ENCODE data around the gene FOXJ2.
"Not testable (repeated sequence)": the region's sequence is repeated elsewhere in the genome, so short reads cannot be mapped to it uniquely, and the experiment has no call there.

Gene FOXJ2

DNA sequence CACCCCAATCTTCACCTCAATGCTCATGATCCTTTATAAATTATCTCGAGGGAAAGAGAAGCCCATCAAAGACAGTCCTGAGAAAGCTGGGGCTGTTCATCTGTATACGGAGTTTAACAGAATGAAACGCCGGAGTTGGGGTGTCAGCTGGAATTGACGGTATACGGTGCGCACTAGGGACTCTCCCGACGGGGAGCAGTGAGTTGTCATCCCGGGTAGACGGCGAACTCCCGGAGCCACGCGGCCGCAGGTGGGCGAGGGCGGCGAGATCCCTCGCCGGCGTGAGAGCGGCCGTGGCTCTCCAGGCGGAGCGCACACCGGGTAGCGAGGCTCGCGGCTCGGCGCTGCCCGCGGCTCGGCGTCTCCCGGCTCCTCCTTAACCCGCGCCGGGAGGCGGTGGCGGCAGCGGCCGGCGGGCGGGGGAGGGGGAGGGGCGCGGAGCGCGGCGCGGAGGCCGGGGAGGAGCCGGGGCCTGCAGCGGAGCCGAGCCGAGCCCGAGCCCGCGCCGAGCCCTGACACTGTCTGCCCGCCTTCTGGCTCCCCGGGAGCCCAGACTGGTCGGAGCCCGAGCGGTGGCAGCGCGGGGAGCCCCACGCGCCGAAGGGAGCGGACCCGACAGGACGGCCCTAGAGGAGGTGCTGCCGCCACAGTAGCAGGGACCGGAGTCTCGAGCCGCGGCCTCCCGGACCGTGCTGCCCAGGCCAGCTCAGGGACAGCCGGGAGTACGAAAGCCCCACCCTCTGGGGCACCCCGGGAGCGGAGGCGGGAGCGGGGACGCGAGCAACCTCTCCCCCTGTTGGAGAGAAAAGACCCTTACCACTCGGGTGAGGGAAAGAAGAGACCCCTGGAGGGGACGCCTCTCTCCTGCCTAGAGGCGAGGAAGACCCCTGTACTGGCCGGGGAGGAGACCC is at the start of gene FOXJ2:
FOXJ2 (plus strand) TSS at position 475 of the 911 bp plus-strand sequence. CDS start 7,117 bp downstream, outside the sequence.
- DNase-seq = peak; percentile 60
- in situ Hi-C loops (cut with MboI; ENCODE audit: low pct_unique_long_range_greater_than_20kb, low sequenced_read_pairs) = no loop called here

DNA sequence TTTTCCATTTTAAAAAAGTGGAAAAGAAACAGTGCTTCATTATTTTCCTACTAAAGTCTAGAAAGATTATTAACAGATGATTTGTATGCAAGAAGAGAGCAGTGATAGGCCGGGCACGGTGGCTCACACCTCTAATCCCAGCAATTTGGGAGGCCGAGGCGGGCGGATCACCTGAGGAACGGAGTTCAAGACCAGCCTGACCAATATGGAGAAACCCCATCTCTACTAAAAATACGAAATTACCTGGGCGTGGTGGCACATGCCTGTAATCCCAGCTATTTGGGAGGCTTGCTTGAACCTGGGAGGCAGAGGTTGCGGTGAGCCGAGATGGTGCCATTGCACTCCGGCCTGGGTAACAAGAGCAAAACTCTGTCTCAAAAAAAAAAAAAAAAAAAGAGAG is 49.5 kb upstream of the FOXJ2 start:
- in situ Hi-C loops (cut with MboI; ENCODE audit: low pct_unique_long_range_greater_than_20kb, low sequenced_read_pairs); DNase-seq: not testable (repeated sequence)

DNA sequence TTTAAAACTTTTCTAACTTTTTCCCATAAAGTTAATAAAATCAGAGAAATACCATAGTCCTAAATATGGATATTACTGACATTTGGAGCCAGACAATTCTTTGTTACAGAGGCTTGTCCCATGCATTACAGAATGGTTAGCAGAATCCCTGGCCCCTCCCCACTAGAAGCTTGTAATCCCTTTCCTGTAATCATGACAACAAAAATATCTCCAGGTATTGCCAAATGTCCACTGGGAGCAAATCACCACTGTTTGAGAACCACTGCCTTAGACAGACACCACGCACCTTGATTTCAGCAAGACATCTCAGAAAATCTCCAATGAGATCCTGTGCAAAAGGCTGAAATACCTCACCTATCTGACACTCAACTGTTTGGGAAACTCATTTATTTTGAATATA is 49.1 kb upstream of the FOXJ2 start:
- in situ Hi-C loops (cut with MboI; ENCODE audit: low pct_unique_long_range_greater_than_20kb, low sequenced_read_pairs) = not testable (repeated sequence)

DNA sequence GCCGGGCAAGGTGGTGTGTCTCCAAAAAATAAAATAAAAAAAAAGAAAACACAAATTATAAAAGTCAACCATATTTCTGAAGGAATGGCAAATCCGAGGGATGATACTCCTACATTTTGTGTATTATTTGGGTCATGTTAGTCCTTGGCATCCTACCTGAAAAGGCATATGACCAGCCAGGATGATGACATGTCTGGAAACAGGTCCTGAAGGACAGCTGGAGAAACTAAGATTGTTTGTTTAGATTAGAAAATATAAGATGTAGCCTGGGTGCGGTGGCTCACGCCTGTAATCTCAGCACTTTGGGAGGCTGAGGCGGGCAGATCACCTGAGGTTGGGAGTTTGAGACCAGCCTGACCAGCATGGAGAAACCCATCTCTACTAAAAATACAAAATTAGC is 47.6 kb upstream of the FOXJ2 start:
- in situ Hi-C loops (cut with MboI; ENCODE audit: low pct_unique_long_range_greater_than_20kb, low sequenced_read_pairs) = no loop called here
- DNase-seq = no peak

More for the DNA sequence above, 49.1 kb upstream of the FOXJ2 start:
- not testable (repeated sequence) for DNase-seq

DNA sequence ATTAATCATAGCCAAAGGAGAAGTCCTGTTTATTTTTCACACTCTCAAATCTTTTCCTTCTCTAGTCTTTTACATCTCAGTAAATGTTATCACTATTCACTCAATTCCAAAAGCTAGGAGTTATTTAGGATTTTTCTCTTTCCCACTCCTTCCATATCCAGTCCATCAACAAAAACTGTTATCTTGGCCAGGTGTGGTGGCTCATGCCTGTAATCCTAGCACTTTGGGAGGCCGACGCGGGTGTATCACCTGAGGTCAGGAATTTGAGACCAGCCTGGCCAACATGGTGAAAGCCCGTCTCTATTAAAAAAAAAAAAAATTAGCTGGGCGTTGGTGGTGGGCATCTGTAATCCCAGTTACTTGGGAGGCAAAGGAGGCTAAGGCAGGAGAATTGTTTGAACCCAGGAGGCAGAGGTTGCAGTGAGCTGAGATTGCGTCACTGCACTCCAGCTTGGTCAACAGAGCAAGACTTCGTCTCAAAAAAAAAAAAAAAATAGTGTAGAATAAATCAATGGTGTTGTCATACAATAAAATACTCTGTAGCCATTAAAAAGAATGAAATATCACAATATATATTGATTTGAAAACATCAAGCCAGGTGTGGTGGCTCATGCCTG is 46.6 kb upstream of the FOXJ2 start:
- in situ Hi-C loops (cut with MboI; ENCODE audit: low pct_unique_long_range_greater_than_20kb, low sequenced_read_pairs) = no loop called here
- DNase-seq = no peak

DNA sequence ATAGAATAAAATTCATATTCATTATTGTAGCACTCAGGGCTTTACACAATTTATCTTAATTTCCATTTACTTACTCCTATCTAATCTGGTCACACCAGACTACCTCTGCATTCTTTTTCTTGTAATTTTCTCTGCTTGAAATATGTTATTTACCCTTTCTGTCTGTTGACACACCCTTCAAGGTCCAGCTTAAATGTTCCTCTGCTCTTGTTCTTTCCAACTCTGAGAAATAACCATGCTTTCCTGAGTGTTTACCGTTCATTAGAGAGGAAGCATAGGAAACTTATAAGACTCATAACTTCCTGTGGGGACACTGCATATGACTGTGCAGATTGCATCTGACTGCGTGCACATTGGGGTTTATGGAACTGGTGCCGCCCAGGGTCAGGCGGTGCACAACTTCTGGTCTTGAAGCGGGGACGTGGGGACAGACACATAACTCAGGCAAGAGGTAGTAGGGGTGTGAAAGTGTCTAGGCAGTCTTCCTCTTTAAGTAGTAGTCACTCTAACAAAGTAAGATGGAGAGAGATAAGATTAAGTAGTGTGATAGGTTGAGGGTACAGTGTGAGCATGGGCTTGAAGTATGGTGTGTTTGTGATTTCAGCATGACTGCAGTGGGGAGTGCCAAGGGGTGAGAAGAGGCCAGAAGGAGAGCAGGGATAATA is 42.6 kb upstream of the FOXJ2 start:
- in situ Hi-C loops (cut with MboI; ENCODE audit: low pct_unique_long_range_greater_than_20kb, low sequenced_read_pairs) = no loop called here
- peak; percentile 94 for DNase-seq

DNA sequence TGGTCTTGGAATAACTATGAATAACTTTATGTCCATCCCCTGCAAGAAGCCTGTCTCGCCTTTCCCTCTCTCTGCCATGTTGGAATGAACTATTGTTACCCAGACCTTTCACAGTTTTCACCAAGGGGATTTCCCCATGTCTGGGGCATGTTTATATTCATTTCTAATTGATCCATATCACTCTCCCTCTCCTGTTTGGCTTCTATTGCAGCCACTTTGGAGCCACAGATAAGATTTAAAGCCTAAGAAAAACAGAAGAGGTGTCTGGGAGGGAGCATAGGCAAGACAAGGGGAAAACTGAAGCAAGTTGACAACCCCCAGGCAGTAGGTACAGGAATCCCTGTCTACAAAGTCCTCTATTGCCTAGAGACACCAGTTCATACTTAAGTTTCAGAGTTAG is 41.0 kb upstream of the FOXJ2 start:
- DNase-seq = no peak
- in situ Hi-C loops (cut with MboI; ENCODE audit: low pct_unique_long_range_greater_than_20kb, low sequenced_read_pairs) = no loop called here

DNA sequence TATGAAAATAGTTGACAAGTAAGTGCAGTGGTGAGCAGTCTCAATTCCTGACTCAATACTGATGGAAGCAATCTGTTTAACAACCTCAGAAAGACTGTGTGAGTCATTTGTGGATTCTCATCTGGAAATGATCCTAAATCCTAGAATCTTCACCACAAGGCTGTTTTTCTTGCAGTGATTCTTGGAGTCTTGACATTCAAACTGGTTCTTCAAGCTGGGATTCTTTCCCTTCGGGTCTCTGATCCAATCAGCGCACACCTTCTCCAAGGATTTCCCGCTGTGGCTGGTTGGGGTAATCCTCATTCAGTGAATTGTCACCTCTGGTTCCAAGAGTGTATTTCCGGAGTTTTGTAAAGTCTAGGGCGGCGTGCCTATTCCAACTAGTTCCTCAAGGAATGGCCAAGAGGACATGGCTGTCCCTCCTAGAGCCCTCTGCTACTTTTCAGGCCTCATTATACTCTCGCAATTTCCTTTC is 37.7 kb upstream of the FOXJ2 start:
- DNase-seq = no peak
- in situ Hi-C loops (cut with MboI; ENCODE audit: low pct_unique_long_range_greater_than_20kb, low sequenced_read_pairs) = no loop called here

DNA sequence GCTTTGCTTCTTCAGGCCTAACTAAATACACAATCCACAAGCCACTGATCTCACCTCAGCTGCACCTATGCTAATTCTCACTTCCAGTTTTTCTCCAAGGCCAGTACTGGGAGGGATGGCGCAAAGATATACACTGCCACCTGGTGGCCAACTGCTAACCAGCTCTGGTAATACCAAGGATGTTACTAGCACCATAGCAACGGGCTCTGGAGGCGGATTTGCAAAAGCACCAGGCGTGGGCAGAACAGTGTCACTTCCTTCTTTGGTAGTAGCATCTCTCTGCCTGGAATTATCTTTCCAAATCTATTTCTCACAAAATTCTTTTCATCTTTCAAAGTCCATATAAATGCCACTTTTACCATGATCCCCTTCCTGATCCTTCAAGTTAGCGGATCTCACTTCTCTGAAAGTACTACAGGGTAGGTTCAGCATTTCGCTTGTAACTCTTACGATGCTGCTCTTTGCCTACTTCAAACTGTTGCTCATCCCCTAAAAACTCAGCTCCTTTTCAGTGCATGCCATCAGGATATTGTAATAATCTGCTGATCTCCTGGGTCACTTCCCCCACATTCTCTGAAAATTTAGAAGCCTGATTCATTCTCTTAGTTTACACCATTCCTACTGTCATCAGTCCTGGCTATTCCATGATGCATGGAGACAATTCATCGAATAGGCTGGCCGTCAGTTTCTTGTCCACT is 37.1 kb upstream of the FOXJ2 start:
- in situ Hi-C loops (cut with MboI; ENCODE audit: low pct_unique_long_range_greater_than_20kb, low sequenced_read_pairs) = no loop called here
- peak; percentile 98 for DNase-seq

DNA sequence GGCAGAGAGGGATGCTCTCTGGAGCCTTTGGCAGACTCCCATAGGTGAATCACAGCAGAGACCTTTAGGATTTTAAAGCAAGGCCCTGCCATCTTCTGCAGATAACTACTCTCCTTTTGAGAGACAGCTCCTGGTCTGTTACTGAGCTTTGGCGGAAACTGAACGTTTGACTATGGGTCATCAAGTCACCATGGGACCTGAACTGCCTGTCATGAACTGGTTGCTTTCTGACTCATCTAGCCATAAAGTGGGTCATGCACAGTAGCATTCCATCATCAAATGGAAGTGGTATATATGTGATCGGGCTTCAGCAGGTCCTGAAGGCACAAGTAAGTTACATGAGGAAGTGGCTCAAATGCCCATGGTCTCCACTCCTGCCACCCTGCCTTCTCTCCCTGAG is 31.7 kb upstream of the FOXJ2 start:
- in situ Hi-C loops (cut with MboI; ENCODE audit: low pct_unique_long_range_greater_than_20kb, low sequenced_read_pairs); DNase-seq: not testable (repeated sequence)

DNA sequence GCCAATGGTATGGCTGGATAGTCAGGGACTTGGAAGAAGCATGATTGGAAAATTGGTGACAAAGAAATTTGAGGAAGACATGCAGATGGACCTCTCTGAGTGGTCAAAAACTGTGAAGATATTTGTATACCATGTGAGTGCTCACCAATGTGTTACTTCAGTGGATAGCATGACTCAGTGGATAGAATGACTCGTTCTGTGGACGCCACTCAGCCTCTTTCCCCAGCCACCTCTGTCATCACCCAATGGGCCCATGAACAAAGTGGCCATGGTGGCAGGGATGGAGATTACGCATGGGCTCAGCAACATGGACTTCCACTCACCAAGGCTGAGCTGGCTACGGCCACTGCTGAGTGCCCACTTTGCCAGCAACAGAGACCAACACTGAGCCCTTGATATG is 31.0 kb upstream of the FOXJ2 start:
- DNase-seq; in situ Hi-C loops (cut with MboI; ENCODE audit: low pct_unique_long_range_greater_than_20kb, low sequenced_read_pairs): not testable (repeated sequence)

DNA sequence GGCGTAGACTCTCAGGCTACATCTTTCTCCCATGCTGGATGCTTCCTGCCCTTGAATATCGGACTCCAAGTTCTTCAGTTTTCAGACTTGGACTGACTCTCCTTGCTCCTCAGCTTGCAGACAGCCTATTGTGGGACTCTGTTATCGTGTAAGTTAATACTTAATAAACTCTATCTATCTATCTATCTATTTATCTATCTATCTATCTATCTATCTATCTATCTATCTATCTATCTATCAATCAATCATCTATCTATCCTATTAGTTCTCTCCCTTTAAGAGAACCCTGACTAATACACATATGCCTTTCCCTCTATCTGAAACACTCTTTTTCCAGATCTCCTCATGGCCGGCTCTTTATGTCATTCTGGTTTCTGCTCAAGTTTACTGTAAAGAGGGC is 27.6 kb upstream of the FOXJ2 start:
- in situ Hi-C loops (cut with MboI; ENCODE audit: low pct_unique_long_range_greater_than_20kb, low sequenced_read_pairs); DNase-seq: not testable (repeated sequence)

DNA sequence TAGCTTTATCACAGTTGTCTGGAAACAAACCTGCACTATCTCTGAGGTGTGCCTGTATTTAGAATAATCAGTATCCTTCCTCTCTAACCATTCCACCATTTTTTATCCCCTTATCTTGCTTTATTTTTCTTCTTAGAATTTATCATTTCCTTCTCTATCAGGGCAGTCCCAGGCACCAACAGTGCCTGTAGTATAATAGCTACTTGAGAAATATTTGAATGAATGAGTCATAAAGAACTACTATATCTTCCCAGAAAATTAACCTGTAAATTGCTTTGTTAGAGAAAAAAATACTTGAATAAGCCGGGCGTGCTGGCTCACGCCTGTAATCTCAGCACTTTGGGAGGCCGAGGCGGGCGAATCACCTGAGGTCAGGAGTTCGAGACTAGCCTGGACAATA is 21.2 kb upstream of the FOXJ2 start:
- no peak for DNase-seq
- in situ Hi-C loops (cut with MboI; ENCODE audit: low pct_unique_long_range_greater_than_20kb, low sequenced_read_pairs) = no loop called here

DNA sequence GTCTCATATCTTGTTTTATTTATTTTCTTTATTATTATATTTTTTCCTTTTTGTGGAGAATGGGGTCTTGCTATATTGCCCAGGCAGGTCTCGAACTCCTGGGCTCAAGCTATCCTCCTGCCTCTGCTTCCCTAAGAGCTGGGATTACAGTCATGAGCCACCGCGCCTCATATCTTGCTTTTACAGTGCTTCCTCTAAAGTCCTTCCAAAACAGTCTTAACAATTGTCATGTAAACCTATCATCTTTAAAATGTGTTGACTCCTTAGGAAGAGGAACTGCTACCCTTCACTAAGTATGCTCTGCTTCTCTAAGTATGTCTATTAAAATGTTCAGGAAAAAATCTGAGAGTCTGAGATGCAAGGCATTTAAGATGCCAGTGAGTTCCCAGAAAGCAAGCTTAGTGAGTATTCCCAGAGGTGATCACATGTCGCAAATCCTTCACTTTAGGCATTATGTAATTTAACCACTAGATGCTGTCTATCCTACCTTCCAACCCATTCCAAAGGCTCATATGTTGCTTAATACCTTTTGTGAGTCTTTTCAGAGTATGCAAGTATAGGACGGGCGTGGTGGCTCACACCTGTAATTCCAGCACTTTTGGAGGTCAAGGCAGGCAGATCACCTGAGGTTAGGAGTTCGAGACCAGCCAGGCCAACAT is 19.7 kb upstream of the FOXJ2 start:
- in situ Hi-C loops (cut with MboI; ENCODE audit: low pct_unique_long_range_greater_than_20kb, low sequenced_read_pairs) = no loop called here
- DNase-seq = peak; percentile 53

DNA sequence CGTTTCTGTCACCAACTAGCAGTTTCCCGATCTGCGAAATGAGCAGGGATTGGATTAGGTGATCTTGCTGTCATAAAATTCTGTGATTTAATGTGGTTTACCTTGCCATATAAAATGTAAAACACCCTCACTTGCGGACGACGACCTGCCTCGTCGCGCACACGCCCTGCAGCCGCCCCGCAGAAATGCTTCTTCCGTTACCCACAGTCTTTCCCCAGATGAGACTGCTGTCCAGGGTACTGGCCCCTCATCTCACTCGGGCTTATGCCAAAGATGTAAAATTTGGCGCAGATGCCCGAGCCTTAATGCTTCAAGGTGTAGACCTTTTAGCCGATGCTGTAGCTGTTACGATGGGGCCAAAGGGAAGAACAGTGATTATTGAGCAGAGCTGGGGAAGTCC is 17.7 kb upstream of the FOXJ2 start:
- in situ Hi-C loops (cut with MboI; ENCODE audit: low pct_unique_long_range_greater_than_20kb, low sequenced_read_pairs) = no loop called here
- no peak for DNase-seq

DNA sequence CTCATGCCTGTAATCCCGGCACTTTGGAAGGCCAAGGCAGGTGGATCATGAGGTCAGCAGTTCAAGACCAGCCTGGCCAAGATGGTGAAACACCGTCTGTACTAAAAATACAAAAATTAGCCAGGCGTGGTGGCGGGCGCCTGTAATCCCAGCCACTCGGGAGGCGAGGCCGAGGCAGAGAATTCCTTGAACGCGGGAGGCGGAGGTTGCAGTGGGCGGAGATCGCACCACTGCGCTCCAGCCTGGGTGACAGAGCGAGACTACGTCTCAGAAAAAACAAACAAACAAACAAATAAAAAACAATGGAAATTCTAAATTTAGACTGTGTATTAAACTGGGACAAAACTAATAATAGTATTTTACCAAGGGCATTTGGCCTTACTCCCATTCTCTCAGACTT is 14.3 kb upstream of the FOXJ2 start:
- in situ Hi-C loops (cut with MboI; ENCODE audit: low pct_unique_long_range_greater_than_20kb, low sequenced_read_pairs); DNase-seq: not testable (repeated sequence)

DNA sequence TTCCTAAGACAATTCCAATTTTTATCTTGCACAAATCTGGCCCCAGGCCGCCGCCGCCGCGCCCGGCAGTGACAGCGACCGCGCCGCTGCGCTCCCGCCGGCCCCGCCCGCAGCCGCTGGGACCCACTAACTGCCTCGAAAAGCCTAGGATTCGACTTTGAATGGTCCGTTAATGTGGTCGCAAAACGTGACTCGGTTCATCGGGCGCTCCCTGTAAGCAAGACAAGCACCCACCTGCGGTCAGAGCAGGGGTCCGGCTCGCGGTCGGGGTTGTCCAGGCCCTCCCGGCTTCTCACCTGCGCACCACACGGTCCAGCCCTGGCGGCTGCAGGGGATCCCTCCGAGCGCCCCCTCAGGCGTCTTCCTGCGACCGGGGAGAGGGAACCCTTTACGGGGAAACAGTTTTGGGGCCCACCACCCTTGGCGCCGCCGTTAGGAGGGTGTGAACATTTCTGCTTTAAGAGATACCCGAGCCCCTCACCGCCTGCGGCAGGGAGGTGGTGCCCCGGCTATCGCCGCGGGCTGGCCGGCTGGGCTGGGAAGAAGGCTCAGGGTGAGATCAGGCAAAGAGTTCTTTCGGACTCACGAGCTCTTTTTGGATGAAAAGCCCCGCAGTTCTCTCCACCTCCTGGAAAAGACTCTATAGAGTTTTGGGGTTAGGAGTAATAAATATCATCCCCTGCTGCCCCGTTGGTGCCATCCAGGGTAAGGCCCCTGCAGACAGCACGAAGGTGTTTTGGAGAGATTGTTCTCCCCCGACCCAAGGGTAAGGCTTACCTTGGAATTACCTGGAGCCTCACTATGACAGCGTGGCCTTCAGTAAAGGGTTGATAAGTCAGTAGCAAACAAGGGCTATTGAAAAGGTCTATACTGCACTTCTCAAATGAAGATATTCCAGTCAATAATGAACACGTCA is 13.6 kb upstream of the FOXJ2 start:
- DNase-seq = peak; percentile 89
- in situ Hi-C loops (cut with MboI; ENCODE audit: low pct_unique_long_range_greater_than_20kb, low sequenced_read_pairs) = no loop called here
